ENCODE results near the gene COMT. TPM values are rescaled to one million over a fixed set of nuclear protein-coding genes. Genes with fewer than 3 reads are reported as not detected.

Gene COMT
- 34.5 TPM for polyA plus RNA-seq (2012; ENCODE audit: missing spikeins)

- peak; percentile 95 for DNase-seq (ENCODE audit: insufficient read length)
- FAIRE-seq, result peak; percentile 72
- peak; percentile 60 for TF ChIP-seq POLR2AphosphoS5 (IDR thresholded peaks at IDR 0.05; ENCODE audit: low read depth, low read length)
- peak; percentile 87 for TF ChIP-seq TAF1 (IDR thresholded peaks at IDR 0.05; ENCODE audit: borderline replicate concordance, low read depth, low read length)
- TF ChIP-seq POLR2A (IDR thresholded peaks at IDR 0.05; ENCODE audit: low read depth, low read length), result peak; percentile 78; the same call in 1 of the 2 replicates
Measured at GRCh38 chr22:19941365-19942082, at the start of gene COMT, which contains the start of gene TXNRD2. Gene COMT (plus strand): TSS chr22:19941772. CDS start chr22:19962527, 20,755 bp downstream. Gene TXNRD2 (minus strand): TSS chr22:19941818. CDS start chr22:19941803, 15 bp downstream.

DNA sequence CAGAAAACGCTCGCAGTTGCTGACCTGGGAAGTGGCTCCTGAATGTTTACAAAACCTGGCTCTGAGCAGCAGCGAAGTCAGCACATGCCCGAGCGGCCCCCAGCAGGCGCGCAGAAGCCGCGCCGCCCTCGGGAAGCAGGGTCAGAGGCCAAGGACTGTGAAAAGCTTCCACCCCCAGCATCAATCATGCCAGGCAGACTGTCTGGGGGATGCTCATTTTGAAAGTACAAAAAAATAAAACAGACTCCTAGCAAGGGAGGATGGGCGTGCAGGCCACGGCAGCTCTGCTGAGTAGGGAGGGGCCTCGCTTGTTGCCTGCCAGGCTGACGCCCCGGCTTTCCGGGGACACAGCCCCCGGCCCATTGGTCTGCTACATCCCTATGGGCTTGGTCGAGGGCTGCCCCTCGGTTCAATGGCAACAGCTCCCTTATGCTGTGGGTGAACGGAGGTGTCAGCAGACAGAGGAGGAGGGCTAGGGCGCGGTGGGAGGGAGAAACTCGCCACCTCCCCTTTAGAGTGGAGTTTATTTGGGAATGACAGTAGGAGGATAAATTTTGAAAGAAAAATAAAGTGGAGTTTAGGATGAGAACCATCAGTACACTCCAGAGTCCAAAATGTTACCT lies 49.2 kb upstream of the COMT start:
- DNase-seq (ENCODE audit: insufficient read length) (peak; percentile 41), FAIRE-seq (no peak)
- TF ChIP-seq TAF1 (IDR thresholded peaks at IDR 0.05; ENCODE audit: borderline replicate concordance, low read depth, low read length), result no peak
- TF ChIP-seq POLR2A (IDR thresholded peaks at IDR 0.05; ENCODE audit: low read depth, low read length), result no peak
- no peak for TF ChIP-seq POLR2AphosphoS5 (IDR thresholded peaks at IDR 0.05; ENCODE audit: low read depth, low read length)

DNA sequence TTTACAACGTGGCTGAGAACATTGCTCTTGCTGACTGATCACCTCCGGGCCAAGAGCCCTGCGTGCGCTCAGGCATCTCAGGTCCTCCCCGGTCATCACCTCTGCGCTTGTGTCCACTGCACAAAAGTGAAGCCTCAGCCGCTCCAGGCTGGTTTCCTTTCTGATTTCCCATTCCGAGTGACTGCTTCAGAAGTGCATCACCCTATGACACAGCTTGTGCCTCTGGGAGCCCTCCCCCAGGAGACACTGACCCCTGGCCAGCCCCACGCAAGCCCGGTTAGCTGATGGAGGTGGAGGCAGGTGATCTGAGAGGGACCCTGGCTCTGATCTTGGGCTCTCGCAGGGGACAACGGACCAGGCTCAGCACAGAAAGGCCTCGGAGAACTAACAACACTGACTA lies 48.6 kb upstream of the COMT start:
- no peak for DNase-seq (ENCODE audit: insufficient read length)
- no peak for FAIRE-seq

GRCh38 chr22:19893363-19893762 lies 48.2 kb upstream of the COMT start:
- FAIRE-seq (no peak), DNase-seq (ENCODE audit: insufficient read length) (no peak)
- no peak for TF ChIP-seq POLR2A (IDR thresholded peaks at IDR 0.05; ENCODE audit: low read depth, low read length)
- no peak for TF ChIP-seq TAF1 (IDR thresholded peaks at IDR 0.05; ENCODE audit: borderline replicate concordance, low read depth, low read length)
- TF ChIP-seq POLR2AphosphoS5 (IDR thresholded peaks at IDR 0.05; ENCODE audit: low read depth, low read length), result no peak

More for the DNA sequence above, 48.6 kb upstream of the COMT start:
- TF ChIP-seq POLR2A (IDR thresholded peaks at IDR 0.05; ENCODE audit: low read depth, low read length) (no peak), TAF1 (IDR thresholded peaks at IDR 0.05; ENCODE audit: borderline replicate concordance, low read depth, low read length) (no peak), POLR2AphosphoS5 (IDR thresholded peaks at IDR 0.05; ENCODE audit: low read depth, low read length) (no peak)

- DNase-seq (ENCODE audit: insufficient read length) (no peak), FAIRE-seq (no peak)
- TF ChIP-seq TAF1 (IDR thresholded peaks at IDR 0.05; ENCODE audit: borderline replicate concordance, low read depth, low read length), result no peak
- TF ChIP-seq POLR2A (IDR thresholded peaks at IDR 0.05; ENCODE audit: low read depth, low read length), result no peak
- no peak for TF ChIP-seq POLR2AphosphoS5 (IDR thresholded peaks at IDR 0.05; ENCODE audit: low read depth, low read length)
Measured at GRCh38 chr22:19895160-19895849, 46.3 kb upstream of the COMT start.

GRCh38 chr22:19896665-19897355 lies 44.8 kb upstream of the COMT start:
- DNase-seq (ENCODE audit: insufficient read length) (no peak), FAIRE-seq (no peak)

DNA sequence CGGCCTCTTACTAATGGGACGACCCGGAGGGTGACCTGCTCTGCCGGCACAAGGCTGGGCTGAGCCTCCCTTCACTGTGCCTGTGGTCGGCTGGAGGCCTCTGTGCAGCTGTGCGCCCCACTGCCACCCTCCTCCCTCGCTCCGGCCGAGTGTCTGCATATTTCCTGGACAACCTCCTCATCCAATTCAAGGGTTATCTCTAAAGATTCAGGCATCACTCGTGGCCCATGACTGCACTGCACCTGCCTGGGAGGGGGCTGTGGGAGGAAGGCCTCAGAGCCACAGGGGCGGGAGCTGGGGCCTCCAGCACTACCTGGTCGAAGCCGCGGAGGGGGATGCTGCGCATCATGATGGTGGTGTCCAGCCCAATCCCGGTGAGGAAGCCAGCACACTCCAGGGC lies 43.8 kb upstream of the COMT start:
- no peak for DNase-seq (ENCODE audit: insufficient read length)
- no peak for TF ChIP-seq TAF1 (IDR thresholded peaks at IDR 0.05; ENCODE audit: borderline replicate concordance, low read depth, low read length)
- TF ChIP-seq POLR2AphosphoS5 (IDR thresholded peaks at IDR 0.05; ENCODE audit: low read depth, low read length), result no peak
- TF ChIP-seq POLR2A (IDR thresholded peaks at IDR 0.05; ENCODE audit: low read depth, low read length), result no peak
- no peak for FAIRE-seq

More at GRCh38 chr22:19896665-19897355, 44.8 kb upstream of the COMT start:
- TF ChIP-seq POLR2A (IDR thresholded peaks at IDR 0.05; ENCODE audit: low read depth, low read length) (no peak), TAF1 (IDR thresholded peaks at IDR 0.05; ENCODE audit: borderline replicate concordance, low read depth, low read length) (no peak), POLR2AphosphoS5 (IDR thresholded peaks at IDR 0.05; ENCODE audit: low read depth, low read length) (no peak)

- no peak for DNase-seq (ENCODE audit: insufficient read length)
- TF ChIP-seq TAF1 (IDR thresholded peaks at IDR 0.05; ENCODE audit: borderline replicate concordance, low read depth, low read length), result no peak
- no peak for TF ChIP-seq POLR2AphosphoS5 (IDR thresholded peaks at IDR 0.05; ENCODE audit: low read depth, low read length)
- TF ChIP-seq POLR2A (IDR thresholded peaks at IDR 0.05; ENCODE audit: low read depth, low read length), result no peak
- no peak for FAIRE-seq
Measured at GRCh38 chr22:19898145-19898544, 43.4 kb upstream of the COMT start.

DNA sequence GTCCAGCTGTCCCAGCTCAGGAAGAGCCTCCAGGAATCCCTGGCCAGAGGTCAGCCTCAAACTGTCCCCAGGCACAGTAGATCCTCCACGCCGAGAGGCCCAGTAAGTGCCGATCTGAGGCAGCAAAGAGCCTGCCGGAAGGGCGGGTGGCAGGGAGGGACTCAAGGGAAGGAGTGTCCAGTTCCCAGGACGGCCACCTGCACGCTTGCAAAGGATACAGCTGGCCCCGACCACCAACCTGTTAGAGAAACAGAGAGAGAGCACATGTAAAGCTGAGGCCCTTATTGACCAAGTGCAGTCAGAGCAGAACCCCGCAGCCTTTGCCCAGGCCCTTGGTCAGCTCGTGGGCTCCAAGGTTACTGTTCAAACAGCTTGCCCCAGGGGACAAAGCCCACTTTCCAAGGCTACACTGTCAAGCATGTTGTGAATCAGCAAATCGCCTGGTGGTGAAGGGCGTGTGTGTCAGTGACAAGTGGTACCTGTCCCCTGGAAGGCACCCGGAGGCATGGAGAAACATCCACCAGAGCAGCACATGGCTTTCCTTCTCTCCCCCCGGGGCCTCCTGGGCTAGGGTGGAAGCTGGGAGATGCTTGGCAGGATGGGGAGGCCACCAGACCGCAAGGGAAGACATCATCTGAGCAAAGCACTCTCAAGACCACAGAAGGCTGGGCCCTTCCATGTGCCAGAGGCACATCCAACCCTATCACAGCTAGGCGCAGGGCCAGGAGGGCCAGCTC lies 42.6 kb upstream of the COMT start:
- FAIRE-seq (no peak), DNase-seq (ENCODE audit: insufficient read length) (no peak)
- TF ChIP-seq POLR2AphosphoS5 (IDR thresholded peaks at IDR 0.05; ENCODE audit: low read depth, low read length) (no peak), POLR2A (IDR thresholded peaks at IDR 0.05; ENCODE audit: low read depth, low read length) (no peak), TAF1 (IDR thresholded peaks at IDR 0.05; ENCODE audit: borderline replicate concordance, low read depth, low read length) (no peak)

DNA sequence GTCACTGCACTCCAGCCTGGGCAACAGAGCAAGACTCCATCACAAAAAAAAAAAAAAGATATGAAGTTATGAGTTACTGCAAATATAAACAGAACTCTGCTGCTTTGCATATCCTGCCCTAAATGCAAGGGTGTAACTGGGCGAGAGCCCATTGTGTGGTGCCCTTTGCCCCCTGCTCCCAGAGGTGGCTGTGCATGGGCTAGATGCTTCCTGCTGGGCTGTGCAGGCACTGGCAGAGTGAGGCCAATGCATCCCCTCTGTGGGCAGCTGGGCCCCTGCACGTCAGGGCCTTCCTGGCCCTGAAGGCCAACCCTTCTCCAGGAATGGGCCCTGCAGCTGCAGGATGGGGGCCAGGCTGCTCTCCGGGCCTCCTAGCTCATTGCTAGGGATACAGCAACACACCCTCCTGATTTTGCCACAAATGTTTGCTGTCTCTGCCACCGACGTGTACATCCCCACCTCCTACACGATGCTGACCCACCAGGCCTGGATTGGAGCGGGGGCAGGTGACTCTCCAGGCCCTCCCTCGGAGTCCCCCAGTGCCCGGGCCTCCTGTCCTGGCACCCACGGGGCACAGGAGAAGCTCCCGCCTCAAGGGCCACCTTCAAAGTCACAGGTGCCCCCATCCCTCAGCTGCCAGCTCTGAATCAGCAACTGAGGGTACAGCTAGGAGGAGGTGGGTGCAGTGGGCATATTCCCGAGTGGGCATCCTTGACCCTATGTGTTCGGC lies 40.7 kb upstream of the COMT start:
- no peak for TF ChIP-seq POLR2AphosphoS5 (IDR thresholded peaks at IDR 0.05; ENCODE audit: low read depth, low read length)
- TF ChIP-seq POLR2A (IDR thresholded peaks at IDR 0.05; ENCODE audit: low read depth, low read length), result no peak
- TF ChIP-seq TAF1 (IDR thresholded peaks at IDR 0.05; ENCODE audit: borderline replicate concordance, low read depth, low read length), result no peak
- FAIRE-seq, result no peak
- DNase-seq (ENCODE audit: insufficient read length), result no peak

Measured in GM12892 (cell line).